Endothelial cell of umbilical vein (primary cell): Measurements from ENCODE around the gene MLLT1. TPM values are rescaled to one million over a fixed set of nuclear protein-coding genes. Genes with fewer than 3 reads are reported as not detected.

Experiments used
- BruUV-seq: library from RNA; stranded (reverse); fragments of 400-500 nt; replicated peaks from 2 replicates; lab custom pipeline; 2021; lab: Mats Ljungman, UMichigan
- CTCF ChIA-PET: fragments of 300-600, 350-600 bp; sonication (Branson Sonifier 250); formaldehyde crosslinking; loops from one replicate; lab custom pipeline; 2021; ENCODE audit warnings: antibody characterized with exemption, inconsistent platforms; lab: Charles Lee
- POLR2A ChIA-PET: fragments of 300-600, 350-600 bp; sonication (Branson Sonifier 250); formaldehyde crosslinking; loops from one replicate; lab custom pipeline; 2021; ENCODE audit warnings: antibody characterized with exemption, inconsistent platforms; lab: Charles Lee
- DNase-seq: peaks from one replicate; pipeline ENCODE4 v3.0.0-alpha.2; 2011; ENCODE audit warnings: low read depth, low spot score
- FAIRE-seq: peaks from 2 replicates; lab custom pipeline; 2011; peaks lifted over from hg19 to GRCh38; lab: Jason Lieb, UNC
- H2AFZ ChIP-seq: 2 replicates; pipeline ENCODE4 v1.6.0; 2012; ENCODE audit warnings: low read depth, low read length, control low read depth, inconsistent platforms
- H3K27ac ChIP-seq: 2 replicates; pipeline ENCODE4 v1.5.1; 2011; ENCODE audit warnings: low read depth, mild to moderate bottlenecking, control low read depth, low read length, moderate library complexity; ENCODE audit not compliant: insufficient read depth
- H3K27me3 ChIP-seq, 2 experiments: 2 replicates each; pipeline versions ENCODE4 v1.6.0 to v1.6.1; 2011; ENCODE audit warnings: low read length in 2 of 2, mixed read lengths in 1 of 2; ENCODE audit not compliant: control insufficient read depth in 2 of 2, insufficient read depth in 2 of 2
- H3K36me3 ChIP-seq, 2 experiments: 2 replicates in 1 of 2; 3 replicates in 1 of 2; pipeline ENCODE4 v1.5.1; 2011; ENCODE audit warnings: low read length in 2 of 2, mild to moderate bottlenecking in 1 of 2, moderate library complexity in 1 of 2; ENCODE audit not compliant: control insufficient read depth in 2 of 2, insufficient read depth in 2 of 2; ENCODE audit errors: extremely low read depth in 1 of 2
- H3K4me1 ChIP-seq: 3 replicates; pipeline ENCODE4 v1.5.1; 2011; ENCODE audit warnings: mild to moderate bottlenecking, low read length; ENCODE audit not compliant: control insufficient read depth, insufficient read depth; ENCODE audit errors: extremely low read depth
- H3K4me2 ChIP-seq: 2 replicates; pipeline ENCODE4 v1.6.1; 2011; ENCODE audit warnings: low read length, control low read depth, mixed read lengths; ENCODE audit not compliant: insufficient read depth
- H3K4me3 ChIP-seq, 3 experiments: fragments of 200-600 bp in 1 of 3; sonication (generic), shearing (Covaris generic) in 1 of 3; replicated peaks in 1 of 3; 2 replicates each; pipeline ENCODE4 v1.5.1; 2011 to 2016; ENCODE audit warnings: control low read depth in 3 of 3, low read length in 3 of 3, mild to moderate bottlenecking in 2 of 3, inconsistent platforms in 1 of 3, low read depth in 1 of 3, moderate library complexity in 1 of 3; ENCODE audit not compliant: insufficient read depth in 1 of 3
- H3K79me2 ChIP-seq: 2 replicates; pipeline ENCODE4 v1.6.0; 2012; ENCODE audit warnings: low read length, inconsistent platforms; ENCODE audit not compliant: control insufficient read depth, insufficient read depth
- H3K9ac ChIP-seq: replicated peaks from 2 replicates; pipeline ENCODE3; 2011; ENCODE audit warnings: low read length, control low read depth; ENCODE audit not compliant: insufficient read depth; ENCODE audit errors: extremely low read depth
- H3K9me1 ChIP-seq: replicated peaks from 3 replicates; pipeline ENCODE4 v1.6.0; 2011; ENCODE audit warnings: mild to moderate bottlenecking, low read length; ENCODE audit not compliant: control insufficient read depth, insufficient read depth; ENCODE audit errors: extremely low read depth
- H3K9me3 ChIP-seq: replicated peaks from 2 replicates; pipeline ENCODE4 v1.5.1; 2012; ENCODE audit warnings: low read length, inconsistent platforms; ENCODE audit not compliant: control insufficient read depth, insufficient read depth
- H4K20me1 ChIP-seq: replicated peaks from 2 replicates; pipeline ENCODE3; 2011; ENCODE audit warnings: mild to moderate bottlenecking, low read length; ENCODE audit not compliant: control insufficient read depth, insufficient read depth; ENCODE audit errors: extremely low read depth
- EZH2 ChIP-seq: IDR thresholded peaks from 2 replicates; pipeline ENCODE4 v1.6.1; 2012; ENCODE audit warnings: borderline replicate concordance, low read depth, mild to moderate bottlenecking, moderate library complexity, low read length, inconsistent platforms; ENCODE audit not compliant: severe bottlenecking
- FOS ChIP-seq: IDR thresholded peaks from 2 replicates; pipeline ENCODE4 v1.6.1; 2011; ENCODE audit warnings: mild to moderate bottlenecking, low read length, moderate library complexity, borderline replicate concordance; ENCODE audit not compliant: insufficient read depth
- GATA2 ChIP-seq: IDR thresholded peaks from 2 replicates; pipeline ENCODE4 v1.7.0; 2011; ENCODE audit warnings: low read depth, mild to moderate bottlenecking, moderate library complexity, mixed read lengths, low read length; ENCODE audit not compliant: insufficient read length, insufficient read depth
- JUN ChIP-seq: IDR thresholded peaks from 2 replicates; pipeline ENCODE4 v1.6.1; 2011; ENCODE audit warnings: borderline replicate concordance, low read depth; ENCODE audit not compliant: insufficient read length, insufficient read depth
- POLR2A ChIP-seq: IDR thresholded peaks from 2 replicates; pipeline ENCODE4 v1.6.1; 2012; ENCODE audit warnings: low read depth, mild to moderate bottlenecking, control low read depth, low read length
- dilution Hi-C: fragments of 300-500 bp; cut with MboI; formaldehyde crosslinking; loops from one replicate; pipeline ENCODE4 v1.15.0; 2019; ENCODE audit warnings: low sequenced_read_pairs; ENCODE audit not compliant: extremely low pct_ligation_motif_present
- intact Hi-C: fragments of 100-400 bp; cut with micrococcal nuclease; formaldehyde crosslinking; loops from one replicate; pipeline ENCODE4 v1.10.0; 2022
- polyA plus RNA-seq, 4 experiments: library from polyadenylated mRNA; depleted of rRNA in 3 of 4; stranded (reverse) in 3 of 4; unstranded in 1 of 4; fragments of >200 nt; gene quantifications; 2 replicates each; pipeline versions ENCODE4 v1.2.1 to v1.2.3, GENCODE V29; 2011 to 2012; ENCODE audit warnings: missing spikeins in 1 of 4
- total RNA-seq: library from RNA; stranded (reverse); gene quantifications from 2 replicates; pipeline ENCODE4 v1.2.3, GENCODE V29; 2021

The MLLT1 gene
- total and polyA plus RNA-seq, 2 donors (not counting 3 experiments of a cell fraction or from before 2014, with no cell fraction given): 43.9 to 84.8 TPM

- dilution Hi-C loops: no loop called here
- TF ChIP-seq FOS (no peak), JUN (no peak), EZH2 (no peak), POLR2A (no peak), GATA2 (no peak)
- no peak overlapping the region for H2AFZ ChIP-seq
- ChIA-PET POLR2A (interaction anchor here (0.6 kb wide), 1 partner anchor 13 kb away, joined by 5 read pairs; no protein-coding TSS in a partner anchor), CTCF (interaction anchor here (1.9 to 2.5 kb wide), 2 partner anchors 13 to 31 kb away, joined by 5 to 6 read pairs; no protein-coding TSS in a partner anchor)
- no peak overlapping the region for H3K4me2 ChIP-seq
- no peak for FAIRE-seq
- H3K4me3 ChIP-seq: no peak overlapping the region
- BruUV-seq: no TSS peak
- H3K79me2 ChIP-seq: no peaks in the 10 kb centered on the region
- no peaks in the 10 kb centered on the region for H3K27me3 ChIP-seq
- no peaks in the 10 kb centered on the region for H3K9me3 ChIP-seq
- H4K20me1 ChIP-seq: no peaks in the 10 kb centered on the region
- no peaks in the 10 kb centered on the region for H3K9me1 ChIP-seq
- no peak overlapping the region for H3K27ac ChIP-seq
- intact Hi-C loops: loop anchor here (10.0 kb wide), 1 partner anchor 543 kb away; no protein-coding TSS in a partner anchor
- no peak overlapping the region for H3K9ac ChIP-seq
- H3K4me1 ChIP-seq: no peaks in the 10 kb centered on the region
- no peak for DNase-seq
- H3K36me3 ChIP-seq: no peaks in the 10 kb centered on the region
Observed at GRCh38 chr19:6187374-6187773, 92.4 kb downstream of the MLLT1 start.
